B cell (primary cell): ENCODE data around the gene CACNA1A. TPM values are rescaled to one million over a fixed set of nuclear protein-coding genes. Genes with fewer than 3 reads are reported as not detected.

Experiments
- ATAC-seq: fragments of 200-7000 bp; cut with Tn5 transposase; one replicate; pipeline ENCODE4 v1.10.0; 2021; ENCODE audit warnings: low read depth, mild to moderate bottlenecking, moderate number of reproducible peaks, moderate library complexity
- CTCF ChIA-PET: fragments of 350-600 bp; sonication (Branson Sonifier 250); formaldehyde crosslinking; loops from one replicate; lab custom pipeline; 2021; ENCODE audit warnings: antibody characterized with exemption, inconsistent platforms; lab: Charles Lee
- POLR2A ChIA-PET: fragments of 350-600 bp; sonication (Branson Sonifier 250); formaldehyde crosslinking; loops from one replicate; lab custom pipeline; 2021; ENCODE audit warnings: antibody characterized with exemption; lab: Charles Lee
- DNase-seq: peaks from one replicate; pipeline ENCODE4 v3.0.0; 2013
- H2AFZ ChIP-seq: 2 replicates; pipeline ENCODE4 v1.6.1; 2012; ENCODE audit warnings: mild to moderate bottlenecking, low read depth, low read length; ENCODE audit not compliant: insufficient read depth, poor library complexity, severe bottlenecking
- H3K27ac ChIP-seq, 2 donors: 1 replicate in 1 of 2; 2 replicates in 1 of 2; pipeline ENCODE4 v1.5.1; 2012 to 2013; ENCODE audit warnings: low read length in 2 of 2, mild to moderate bottlenecking in 2 of 2, moderate library complexity in 1 of 2
- H3K27me3 ChIP-seq, 4 experiments: fragments of 200-600 bp in 1 of 4; sonication (generic) in 1 of 4; replicated peaks in 1 of 4; 1 replicate in 2 of 4; 2 replicates in 2 of 4; pipeline versions ENCODE4 v1.6.1 to v1.7.0; 2013 to 2016; ENCODE audit warnings: low read length in 3 of 4, mild to moderate bottlenecking in 2 of 4, mixed read lengths in 1 of 4, moderate library complexity in 1 of 4; ENCODE audit not compliant: insufficient read depth in 4 of 4, control insufficient read depth in 3 of 4; ENCODE audit errors: control extremely low read depth in 1 of 4
- H3K36me3 ChIP-seq, 2 experiments: replicated peaks in 1 of 2; 1 replicate in 1 of 2; 2 replicates in 1 of 2; pipeline versions ENCODE4 v1.6.1 to v1.7.1; 2013; ENCODE audit warnings: low read length in 1 of 2; ENCODE audit not compliant: insufficient read depth in 2 of 2, control insufficient read depth in 1 of 2; ENCODE audit errors: control extremely low read depth in 1 of 2, extremely low read depth in 1 of 2
- H3K4me1 ChIP-seq, 2 donors: fragments of 200-600 bp in 1 of 2; sonication (generic) in 1 of 2; 1 replicate in 1 of 2; 2 replicates in 1 of 2; pipeline versions ENCODE4 v1.5.1 to v1.6.1; 2013 to 2017; ENCODE audit warnings: low read length in 2 of 2; ENCODE audit not compliant: control insufficient read depth in 2 of 2, insufficient read depth in 2 of 2
- H3K4me2 ChIP-seq: replicated peaks from 2 replicates; pipeline ENCODE3; 2012; ENCODE audit warnings: mild to moderate bottlenecking, low read depth, low read length; ENCODE audit not compliant: poor library complexity, severe bottlenecking
- H3K4me3 ChIP-seq, 5 experiments: fragments of 200-600 bp in 1 of 5; sonication (generic) in 1 of 5; 1 replicate in 3 of 5; 2 replicates in 2 of 5; pipeline versions ENCODE4 v1.5.1 to v1.7.0; 2011 to 2016; ENCODE audit warnings: low read length in 4 of 5, mild to moderate bottlenecking in 4 of 5, low read depth in 2 of 5, control low read depth in 1 of 5, moderate library complexity in 1 of 5; ENCODE audit not compliant: insufficient read depth in 1 of 5; ENCODE audit errors: control extremely low read depth in 1 of 5, extremely low read depth in 1 of 5
- H3K79me2 ChIP-seq: fragments of 200-600 bp; sonication (generic); one replicate; pipeline ENCODE4 v1.6.0; 2016; ENCODE audit warnings: low read length; ENCODE audit not compliant: control insufficient read depth, insufficient read depth
- H3K9ac ChIP-seq: fragments of 200-600 bp; sonication (generic); 2 replicates; pipeline ENCODE4 v1.6.1; 2017; ENCODE audit warnings: mild to moderate bottlenecking, low read length, moderate library complexity
- H3K9me3 ChIP-seq, 3 donors: one replicate each; pipeline versions ENCODE4 v1.6.1 to v1.7.1; 2013; ENCODE audit warnings: low read length in 2 of 3; ENCODE audit not compliant: control insufficient read depth in 2 of 3, insufficient read depth in 1 of 3; ENCODE audit errors: control extremely low read depth in 1 of 3
- H4K20me1 ChIP-seq: 2 replicates; pipeline ENCODE4 v1.6.0; 2012; ENCODE audit warnings: mild to moderate bottlenecking, low read length; ENCODE audit not compliant: insufficient read depth, control insufficient read depth, poor library complexity, severe bottlenecking
- H3K27ac Mint-ChIP-seq: one replicate; pipeline ENCODE4 v1.8.0; 2021; ENCODE audit warnings: mixed read lengths
- H3K27me3 Mint-ChIP-seq: one replicate; pipeline ENCODE4 v1.8.0; 2021; ENCODE audit warnings: mixed read lengths
- H3K4me1 Mint-ChIP-seq: one replicate; pipeline ENCODE4 v1.8.0; 2021; ENCODE audit warnings: mixed read lengths
- H3K4me3 Mint-ChIP-seq: one replicate; pipeline ENCODE4 v1.8.0; 2021; ENCODE audit warnings: mixed read lengths
- H3K9me3 Mint-ChIP-seq: one replicate; pipeline ENCODE4 v1.8.0; 2022; ENCODE audit warnings: mixed read lengths; ENCODE audit not compliant: insufficient read depth
- EZH2 ChIP-seq: IDR thresholded peaks from 2 replicates; pipeline ENCODE4 v1.6.1; 2012; ENCODE audit warnings: borderline replicate concordance, low read depth, mild to moderate bottlenecking, moderate library complexity, low read length; ENCODE audit not compliant: insufficient read depth, poor library complexity, severe bottlenecking
- WGBS: methylation state at CpG from one replicate; pipeline ENCODE4 v1.1.5; 2013; ENCODE audit warnings: missing lambda C conversion rate; ENCODE audit not compliant: insufficient coverage; 5-methylcytosine and 5-hydroxymethylcytosine counted together
- intact Hi-C: fragments of 100-400 bp; cut with micrococcal nuclease; formaldehyde crosslinking; loops from one replicate; pipeline ENCODE4 v1.10.0; 2022
- polyA plus RNA-seq: library from polyadenylated mRNA; depleted of rRNA; stranded (reverse); fragments of >200 nt; gene quantifications from 2 replicates; pipeline ENCODE4 v1.2.3, GENCODE V29; 2012
- total RNA-seq, 2 donors: library from RNA; stranded (reverse); fragments of 120-200 nt in 1 of 2; gene quantifications; 1 replicate in 1 of 2; 2 replicates in 1 of 2; pipeline versions ENCODE4 v1.2.3 to v1.2.4, GENCODE V29; 2013 to 2022
- TF ChIP-seq, protein P1 (sequence below): fragments of 200-600 bp; IDR thresholded peaks from one replicate; pipeline ENCODE4 v1.8.0; 2022; ENCODE audit warnings: antibody characterized with exemption, mild to moderate bottlenecking

The CACNA1A gene
- total and polyA plus RNA-seq, 2 donors (not counting 1 experiment from before 2014, with no cell fraction given), result 1.2 to 1.3 TPM

DNA sequence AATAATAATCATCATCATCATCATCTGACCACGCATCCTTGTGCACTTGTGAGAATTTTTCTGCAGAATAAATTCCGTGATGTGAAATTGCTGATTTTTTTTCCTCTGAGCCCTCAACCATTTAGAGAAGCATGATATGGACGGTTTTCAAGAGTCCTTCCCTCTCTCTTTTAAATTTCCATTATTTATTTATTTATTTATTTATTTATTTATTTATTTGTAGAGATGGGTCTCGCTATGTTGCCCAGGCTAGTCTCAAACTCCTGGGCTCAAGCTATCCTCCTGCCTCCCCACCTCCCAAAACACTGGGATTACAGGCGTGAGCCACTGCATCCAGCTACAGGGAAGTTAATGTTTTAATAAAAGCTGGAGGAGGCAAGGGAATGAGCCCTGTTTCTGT, 39.6 kb downstream of the CACNA1A start:
- CTCF ChIA-PET, result no interaction called here
- POLR2A ChIA-PET, result no interaction called here
- no peak for ATAC-seq
- TF ChIP-seq, protein P1, sequence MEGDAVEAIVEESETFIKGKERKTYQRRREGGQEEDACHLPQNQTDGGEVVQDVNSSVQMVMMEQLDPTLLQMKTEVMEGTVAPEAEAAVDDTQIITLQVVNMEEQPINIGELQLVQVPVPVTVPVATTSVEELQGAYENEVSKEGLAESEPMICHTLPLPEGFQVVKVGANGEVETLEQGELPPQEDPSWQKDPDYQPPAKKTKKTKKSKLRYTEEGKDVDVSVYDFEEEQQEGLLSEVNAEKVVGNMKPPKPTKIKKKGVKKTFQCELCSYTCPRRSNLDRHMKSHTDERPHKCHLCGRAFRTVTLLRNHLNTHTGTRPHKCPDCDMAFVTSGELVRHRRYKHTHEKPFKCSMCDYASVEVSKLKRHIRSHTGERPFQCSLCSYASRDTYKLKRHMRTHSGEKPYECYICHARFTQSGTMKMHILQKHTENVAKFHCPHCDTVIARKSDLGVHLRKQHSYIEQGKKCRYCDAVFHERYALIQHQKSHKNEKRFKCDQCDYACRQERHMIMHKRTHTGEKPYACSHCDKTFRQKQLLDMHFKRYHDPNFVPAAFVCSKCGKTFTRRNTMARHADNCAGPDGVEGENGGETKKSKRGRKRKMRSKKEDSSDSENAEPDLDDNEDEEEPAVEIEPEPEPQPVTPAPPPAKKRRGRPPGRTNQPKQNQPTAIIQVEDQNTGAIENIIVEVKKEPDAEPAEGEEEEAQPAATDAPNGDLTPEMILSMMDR, result no peak
- TF ChIP-seq EZH2, result no peak
- H3K36me3 ChIP-seq, result no peaks in the 10 kb centered on the region
- peaks cover 0 to 4% (median 0%) of the 10 kb centered on the region in 4 experiments for H3K27me3 ChIP-seq
- no peak overlapping the region for H3K4me2 ChIP-seq
- H3K4me3 ChIP-seq, result no peak overlapping the region
- no peak overlapping the region for H3K27ac Mint-ChIP-seq
- H3K4me3 Mint-ChIP-seq, result no peak overlapping the region
- peaks cover 0 to 3% (median 0%) of the 10 kb centered on the region in 3 donors for H3K9me3 ChIP-seq
- no CpG with 5 or more reads among the region's 5 CpGs for WGBS
- no peaks in the 10 kb centered on the region for H3K9me3 Mint-ChIP-seq
- no peak overlapping the region for H2AFZ ChIP-seq
- H3K27me3 Mint-ChIP-seq, result peaks cover 29% of the 10 kb centered on the region
- no peaks in the 10 kb centered on the region for H3K79me2 ChIP-seq
- no peak for DNase-seq
- no peaks in the 10 kb centered on the region for H3K4me1 Mint-ChIP-seq
- no peaks in the 10 kb centered on the region for H3K4me1 ChIP-seq
- intact Hi-C loops, result no loop called here
- no peak overlapping the region for H3K9ac ChIP-seq
- no peaks in the 10 kb centered on the region for H4K20me1 ChIP-seq
- H3K27ac ChIP-seq, result no peak overlapping the region

DNA sequence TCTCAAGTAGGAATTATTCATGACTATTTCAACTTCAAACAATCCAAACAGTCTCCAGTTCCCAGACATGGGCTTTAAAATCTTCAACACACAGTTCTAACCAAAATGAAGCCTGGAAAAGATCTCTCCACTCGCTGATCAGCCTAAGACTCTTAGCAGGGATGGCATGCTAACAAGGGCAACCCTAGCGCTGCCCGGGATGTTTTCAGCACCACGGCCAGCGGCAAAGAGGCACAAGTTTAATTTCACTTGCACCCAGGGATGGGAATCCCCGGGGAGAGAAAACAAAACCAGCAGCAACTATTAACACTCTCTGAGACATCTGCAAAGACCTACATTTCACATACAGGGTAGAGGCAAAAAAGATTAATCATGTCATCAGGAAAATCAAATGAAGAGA, 43.0 kb downstream of the CACNA1A start:
- no peaks in the 10 kb centered on the region for H3K79me2 ChIP-seq
- H4K20me1 ChIP-seq, result no peaks in the 10 kb centered on the region
- Mint-ChIP-seq H3K4me1 (no peaks in the 10 kb centered on the region), H3K27me3 (peaks cover 25% of the 10 kb centered on the region), H3K9me3 (no peaks in the 10 kb centered on the region), H3K4me3 (no peak overlapping the region), H3K27ac (no peak overlapping the region)
- WGBS, result 13% methylated on average over 5 of the region's 6 CpGs
- H3K36me3 ChIP-seq, result no peaks in the 10 kb centered on the region
- no peak for ATAC-seq
- H3K9me3 ChIP-seq, result peaks cover 0 to 7% (median 0%) of the 10 kb centered on the region in 3 donors
- H3K4me3 ChIP-seq, result no peak overlapping the region
- ChIA-PET POLR2A (no interaction called here), CTCF (no interaction called here)
- no peak for TF ChIP-seq EZH2
- TF ChIP-seq, protein P1, result no peak
- H3K4me2 ChIP-seq, result no peak overlapping the region
- no peak overlapping the region for H2AFZ ChIP-seq
- no peaks in the 10 kb centered on the region for H3K4me1 ChIP-seq
- H3K27me3 ChIP-seq, result no peaks in the 10 kb centered on the region
- intact Hi-C loops, result no loop called here
- no peak overlapping the region for H3K9ac ChIP-seq
- no peak for DNase-seq
- no peak overlapping the region for H3K27ac ChIP-seq
